ENCODE results near the gene LEFTY1. TPM values are rescaled to one million over a fixed set of nuclear protein-coding genes. Genes with fewer than 3 reads are reported as not detected.
A peak's percentile ranks its signal among the peaks of the same experiment; 100 is the strongest.

Gene LEFTY1
- total and polyA plus RNA-seq, 9 of the 15 experiments (the other 6 are each of a cell fraction or from before 2014, with no cell fraction given) = 0.07 to 0.24 (median 0.17) TPM; not detected in 5

GRCh38 chr1:225866981-225867380 is 22.0 kb downstream of the LEFTY1 start:
- ATAC-seq = peak; percentile 21; the same call in 2 of the 3 replicates
- TF ChIP-seq MXI1 (IDR thresholded peaks at IDR 0.05; ENCODE audit: low read depth, low read length) (no peak), ZNF24 (IDR thresholded peaks at IDR 0.05) (no peak), ZNF274 (IDR thresholded peaks at IDR 0.05; ENCODE audit: borderline replicate concordance, low read depth, low read length) (no peak), ZBTB9 (CRISPR knock-in tag; IDR thresholded peaks at IDR 0.05) (no peak), MEF2D (tag; conservative IDR thresholded peaks at IDR 0.05; ENCODE audit: low read depth) (no peak), CREB5 (CRISPR knock-in tag; IDR thresholded peaks at IDR 0.05) (no peak), ZNF263 (CRISPR knock-in tag; IDR thresholded peaks at IDR 0.05; ENCODE audit: borderline replicate concordance) (no peak), EWSR1 (IDR thresholded peaks at IDR 0.05; ENCODE audit: borderline replicate concordance, low read depth, partially characterized antibody) (no peak), GABPB2 (CRISPR knock-in tag; conservative IDR thresholded peaks at IDR 0.05) (no peak), CTCFL (IDR thresholded peaks at IDR 0.05; ENCODE audit: borderline replicate concordance, insufficient read depth, low read depth, low read length, poor library complexity, severe bottlenecking) (no peak), ELK3 (CRISPR knock-in tag; IDR thresholded peaks at IDR 0.05) (no peak), ARID3B (CRISPR knock-in tag; IDR thresholded peaks at IDR 0.05; ENCODE audit: borderline replicate concordance) (no peak), YY1 (IDR thresholded peaks at IDR 0.05; ENCODE audit: borderline replicate concordance in 1 of 3, control insufficient read depth in 1 of 3, extremely low read depth in 1 of 3, insufficient read depth in 3 of 3, insufficient read length in 1 of 3, insufficient replicate concordance in 2 of 3, low read depth in 1 of 3, low read length in 2 of 3) (no peak), PURB (CRISPR knock-in tag; IDR thresholded peaks at IDR 0.05; ENCODE audit: low read depth) (no peak)

More at GRCh38 chr1:225866981-225867380, 22.0 kb downstream of the LEFTY1 start:
- H3K4me1 ChIP-seq (replicated peaks in 1 of 2; ENCODE audit: control insufficient read depth in 2 of 2, insufficient read depth in 2 of 2, low read length in 2 of 2) = no peaks in the 10 kb centered on the region
- no peaks in the 10 kb centered on the region for H3K9me3 ChIP-seq (replicated peaks; ENCODE audit: control insufficient read depth, insufficient read depth, low read depth, low read length)
- H3K79me2 ChIP-seq (ENCODE audit: control insufficient read depth, insufficient read depth, low read length) = no peaks in the 10 kb centered on the region
- ChIA-PET CTCF (ENCODE audit: low intra/inter-chr PET ratio) (no interaction called here), POLR2A (interaction anchor here (0.6 to 2.5 kb wide), 4 partner anchors 15 to 117 kb away, joined by 3 to 11 read pairs (median 3); partner anchors contain the start of gene TMEM63A)
- H3K4me2 ChIP-seq (ENCODE audit: insufficient read depth, low read length) = no peak overlapping the region
- no peaks in the 10 kb centered on the region for H3K9me1 ChIP-seq (ENCODE audit: control insufficient read depth, insufficient read depth, low read length)
- DNase-seq (ENCODE audit: extremely low read depth in 1 of 4, low spot score in 3 of 4) (no peak), FAIRE-seq (peak; percentile 54)
- no peak overlapping the region for H2AFZ ChIP-seq (ENCODE audit: low read depth, low read length)
- H3K27me3 ChIP-seq (ENCODE audit: control insufficient read depth in 2 of 2, insufficient read depth in 2 of 2, low read length in 2 of 2) = no peaks in the 10 kb centered on the region
- 67% methylated on average over 6 of the region's 6 CpGs for WGBS (ENCODE audit: insufficient coverage, low coverage, missing lambda C conversion rate)
- H3K9ac ChIP-seq (ENCODE audit: insufficient read depth in 1 of 2, low read depth in 2 of 2, low read length in 2 of 2) = 0 out of 4 replicates have a peak overlapping the region, but pooled peaks of 1 of the 2 experiments have one; percentile 28
- intact Hi-C loops (cut with micrococcal nuclease) = no loop called here
- H4K20me1 ChIP-seq (replicated peaks; ENCODE audit: control insufficient read depth, insufficient read depth, low read length) = no peaks in the 10 kb centered on the region
- TSS peak; percentile 11 for BruUV-seq (replicated peaks)
- no peak overlapping the region for H3K27ac ChIP-seq (ENCODE audit: extremely low read depth, low read depth, low read length)
- H3K36me3 ChIP-seq (ENCODE audit: control insufficient read depth, insufficient read depth, low read length) = peaks cover 88% of the 10 kb centered on the region
- in situ Hi-C loops (cut with MboI) = no loop called here
- no peak overlapping the region for H3K4me3 ChIP-seq

Data from K562 (cell line).